ENCODE measurements around the gene PCCA. TPM values are rescaled to one million over a fixed set of nuclear protein-coding genes. Genes with fewer than 3 reads are reported as not detected.

PCCA gene
- total RNA-seq, 1 experiment from 2014 or later: 52.8 TPM

GRCh38 chr13:100306434-100306999 is 217.6 kb downstream of the PCCA start (continued):
- no peak for TF ChIP-seq ZNF532 (CRISPR knock-in tag; IDR thresholded peaks at IDR 0.05; ENCODE audit: borderline replicate concordance)
- TF ChIP-seq FOXK1 (CRISPR knock-in tag; IDR thresholded peaks at IDR 0.05): no peak
- TF ChIP-seq, protein P1, sequence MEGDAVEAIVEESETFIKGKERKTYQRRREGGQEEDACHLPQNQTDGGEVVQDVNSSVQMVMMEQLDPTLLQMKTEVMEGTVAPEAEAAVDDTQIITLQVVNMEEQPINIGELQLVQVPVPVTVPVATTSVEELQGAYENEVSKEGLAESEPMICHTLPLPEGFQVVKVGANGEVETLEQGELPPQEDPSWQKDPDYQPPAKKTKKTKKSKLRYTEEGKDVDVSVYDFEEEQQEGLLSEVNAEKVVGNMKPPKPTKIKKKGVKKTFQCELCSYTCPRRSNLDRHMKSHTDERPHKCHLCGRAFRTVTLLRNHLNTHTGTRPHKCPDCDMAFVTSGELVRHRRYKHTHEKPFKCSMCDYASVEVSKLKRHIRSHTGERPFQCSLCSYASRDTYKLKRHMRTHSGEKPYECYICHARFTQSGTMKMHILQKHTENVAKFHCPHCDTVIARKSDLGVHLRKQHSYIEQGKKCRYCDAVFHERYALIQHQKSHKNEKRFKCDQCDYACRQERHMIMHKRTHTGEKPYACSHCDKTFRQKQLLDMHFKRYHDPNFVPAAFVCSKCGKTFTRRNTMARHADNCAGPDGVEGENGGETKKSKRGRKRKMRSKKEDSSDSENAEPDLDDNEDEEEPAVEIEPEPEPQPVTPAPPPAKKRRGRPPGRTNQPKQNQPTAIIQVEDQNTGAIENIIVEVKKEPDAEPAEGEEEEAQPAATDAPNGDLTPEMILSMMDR (IDR thresholded peaks at IDR 0.05): no peak
- TF ChIP-seq TP53 (CRISPR knock-in tag; IDR thresholded peaks at IDR 0.05): no peak
- TF ChIP-seq FOXJ3 (CRISPR knock-in tag; IDR thresholded peaks at IDR 0.05; ENCODE audit: borderline replicate concordance): no peak
- TF ChIP-seq, protein P2, sequence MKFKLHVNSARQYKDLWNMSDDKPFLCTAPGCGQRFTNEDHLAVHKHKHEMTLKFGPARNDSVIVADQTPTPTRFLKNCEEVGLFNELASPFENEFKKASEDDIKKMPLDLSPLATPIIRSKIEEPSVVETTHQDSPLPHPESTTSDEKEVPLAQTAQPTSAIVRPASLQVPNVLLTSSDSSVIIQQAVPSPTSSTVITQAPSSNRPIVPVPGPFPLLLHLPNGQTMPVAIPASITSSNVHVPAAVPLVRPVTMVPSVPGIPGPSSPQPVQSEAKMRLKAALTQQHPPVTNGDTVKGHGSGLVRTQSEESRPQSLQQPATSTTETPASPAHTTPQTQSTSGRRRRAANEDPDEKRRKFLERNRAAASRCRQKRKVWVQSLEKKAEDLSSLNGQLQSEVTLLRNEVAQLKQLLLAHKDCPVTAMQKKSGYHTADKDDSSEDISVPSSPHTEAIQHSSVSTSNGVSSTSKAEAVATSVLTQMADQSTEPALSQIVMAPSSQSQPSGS (CRISPR knock-in tag; IDR thresholded peaks at IDR 0.05; ENCODE audit: borderline replicate concordance, low read depth): no peak
- no peak for TF ChIP-seq ZNF138 (CRISPR knock-in tag; conservative IDR thresholded peaks at IDR 0.05)
- TF ChIP-seq TEAD4 (CRISPR knock-in tag; IDR thresholded peaks at IDR 0.05): no peak
- no peak for TF ChIP-seq ZNF281 (CRISPR knock-in tag; IDR thresholded peaks at IDR 0.05)
- TF ChIP-seq ZNF671 (CRISPR knock-in tag; IDR thresholded peaks at IDR 0.05): no peak
- TF ChIP-seq, protein P3, sequence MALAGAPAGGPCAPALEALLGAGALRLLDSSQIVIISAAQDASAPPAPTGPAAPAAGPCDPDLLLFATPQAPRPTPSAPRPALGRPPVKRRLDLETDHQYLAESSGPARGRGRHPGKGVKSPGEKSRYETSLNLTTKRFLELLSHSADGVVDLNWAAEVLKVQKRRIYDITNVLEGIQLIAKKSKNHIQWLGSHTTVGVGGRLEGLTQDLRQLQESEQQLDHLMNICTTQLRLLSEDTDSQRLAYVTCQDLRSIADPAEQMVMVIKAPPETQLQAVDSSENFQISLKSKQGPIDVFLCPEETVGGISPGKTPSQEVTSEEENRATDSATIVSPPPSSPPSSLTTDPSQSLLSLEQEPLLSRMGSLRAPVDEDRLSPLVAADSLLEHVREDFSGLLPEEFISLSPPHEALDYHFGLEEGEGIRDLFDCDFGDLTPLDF (CRISPR knock-in tag; IDR thresholded peaks at IDR 0.05): no peak
- TF ChIP-seq GRHL2 (CRISPR knock-in tag; IDR thresholded peaks at IDR 0.05; ENCODE audit: insufficient replicate concordance, severe bottlenecking): no peak

DNA sequence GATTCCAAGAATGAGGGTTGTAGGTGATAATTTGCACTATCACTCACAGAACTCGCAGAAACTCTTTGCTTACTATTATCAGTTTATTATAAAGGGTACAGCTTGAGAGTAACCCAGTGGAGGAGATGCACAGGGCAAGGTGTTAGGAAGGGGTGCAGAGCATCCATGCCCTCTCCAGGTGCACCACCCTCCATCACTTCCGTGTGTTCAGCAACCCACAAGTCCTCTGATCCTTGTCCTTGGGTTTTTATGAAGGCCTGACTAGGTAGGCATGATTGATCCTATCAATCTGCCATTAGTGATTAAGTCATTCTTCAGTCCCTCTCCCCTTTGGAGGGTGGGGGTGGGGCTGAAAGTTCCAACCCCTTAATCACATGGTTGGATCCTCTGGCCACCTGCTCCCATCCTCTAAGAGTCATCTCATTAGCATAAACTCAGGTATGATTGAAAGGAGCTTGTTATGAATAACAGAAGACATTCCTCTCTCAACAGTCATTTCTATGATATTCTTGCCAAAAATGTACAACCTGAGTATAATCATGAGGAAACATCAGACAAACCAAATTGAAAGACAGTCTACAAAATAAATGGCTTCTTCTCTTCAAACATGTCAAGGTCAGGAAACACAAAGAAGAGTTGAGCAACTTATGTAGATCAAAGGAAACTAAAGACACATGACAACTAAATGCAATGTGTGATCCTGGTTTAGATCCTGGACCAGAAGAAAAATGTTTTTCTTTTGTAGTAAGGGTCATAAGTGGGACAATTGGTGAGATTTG is 225.4 kb downstream of the PCCA start:
- ATAC-seq: no peak
- DNase-seq (ENCODE audit: low spot score): no peak
- peaks cover 6% of the 10 kb centered on the region for H3K9me3 Mint-ChIP-seq
- H3K27ac Mint-ChIP-seq: no peak overlapping the region
- no peak overlapping the region for H3K4me3 Mint-ChIP-seq
- no peaks in the 10 kb centered on the region for H3K27me3 Mint-ChIP-seq (ENCODE audit: low read depth)
- ChIA-PET CTCF (no interaction called here), POLR2A (no interaction called here)
- H3K4me1 Mint-ChIP-seq: peaks cover 23% of the 10 kb centered on the region
- TF ChIP-seq, protein P4, sequence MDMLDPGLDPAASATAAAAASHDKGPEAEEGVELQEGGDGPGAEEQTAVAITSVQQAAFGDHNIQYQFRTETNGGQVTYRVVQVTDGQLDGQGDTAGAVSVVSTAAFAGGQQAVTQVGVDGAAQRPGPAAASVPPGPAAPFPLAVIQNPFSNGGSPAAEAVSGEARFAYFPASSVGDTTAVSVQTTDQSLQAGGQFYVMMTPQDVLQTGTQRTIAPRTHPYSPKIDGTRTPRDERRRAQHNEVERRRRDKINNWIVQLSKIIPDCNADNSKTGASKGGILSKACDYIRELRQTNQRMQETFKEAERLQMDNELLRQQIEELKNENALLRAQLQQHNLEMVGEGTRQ (CRISPR knock-in tag; IDR thresholded peaks at IDR 0.05): no peak
- TF ChIP-seq CDX4 (CRISPR knock-in tag; IDR thresholded peaks at IDR 0.05; ENCODE audit: borderline replicate concordance): no peak
- no peak for TF ChIP-seq ZNF396 (CRISPR knock-in tag; IDR thresholded peaks at IDR 0.05; ENCODE audit: borderline replicate concordance)
- no peak for TF ChIP-seq ZNF121 (CRISPR knock-in tag; IDR thresholded peaks at IDR 0.05)
- no peak for TF ChIP-seq NFE2L1 (CRISPR knock-in tag; IDR thresholded peaks at IDR 0.05)
- TF ChIP-seq ESRRA (CRISPR knock-in tag; IDR thresholded peaks at IDR 0.05; ENCODE audit: borderline replicate concordance): no peak
- no peak for TF ChIP-seq NR1H2 (CRISPR knock-in tag; IDR thresholded peaks at IDR 0.05)
- H3K36me3 Mint-ChIP-seq: peaks cover 22% of the 10 kb centered on the region
